WTC11 (cell line): Measurements from ENCODE around the gene LHPP. TPM values are rescaled to one million over a fixed set of nuclear protein-coding genes. Genes with fewer than 3 reads are reported as not detected.

Experiments
- ATAC-seq: fragments of 200-7000 bp; cut with Tn5 transposase; 2 replicates; pipeline ENCODE4 v1.10.0; 2021; ENCODE audit warnings: mild to moderate bottlenecking, moderate library complexity
- CTCF ChIA-PET: fragments of 300-600 bp; sonication (Branson Sonifier 250); formaldehyde crosslinking; loops from one replicate; lab custom pipeline; 2021; ENCODE audit warnings: antibody characterized with exemption; lab: Charles Lee
- POLR2A ChIA-PET: fragments of 350-600 bp; sonication (Branson Sonifier 250); formaldehyde crosslinking; loops from one replicate; lab custom pipeline; 2021; ENCODE audit warnings: antibody characterized with exemption; lab: Charles Lee
- DNase-seq: peaks from one replicate; pipeline ENCODE4 v3.0.0; 2021; ENCODE audit warnings: low spot score
- H3K27ac Mint-ChIP-seq: 2 replicates; pipeline ENCODE4 v1.8.0; 2021; ENCODE audit warnings: mixed read lengths
- H3K27me3 Mint-ChIP-seq: 2 replicates; pipeline ENCODE4 v1.8.0; 2021; ENCODE audit warnings: low read depth, mild to moderate bottlenecking, moderate library complexity, mixed read lengths
- H3K36me3 Mint-ChIP-seq: 2 replicates; pipeline ENCODE4 v1.8.0; 2021; ENCODE audit warnings: mixed read lengths
- H3K4me1 Mint-ChIP-seq: 2 replicates; pipeline ENCODE4 v1.8.0; 2022; ENCODE audit warnings: mixed read lengths
- H3K4me3 Mint-ChIP-seq: 2 replicates; pipeline ENCODE4 v1.8.0; 2021; ENCODE audit warnings: mild to moderate bottlenecking, moderate library complexity, mixed read lengths
- H3K9me3 Mint-ChIP-seq: 2 replicates; pipeline ENCODE4 v1.8.0; 2021; ENCODE audit warnings: mixed read lengths
- FOXJ3 ChIP-seq: sonication (generic); formaldehyde crosslinking; IDR thresholded peaks from 2 replicates; pipeline ENCODE4 v1.9.0; 2021; ENCODE audit warnings: missing genetic modification reagents, mild to moderate bottlenecking, borderline replicate concordance
- HMGA2 ChIP-seq: fragments of 250-450 bp; sonication (Bioruptor Pico); IDR thresholded peaks from 2 replicates; pipeline ENCODE4 v1.4.0; 2021; ENCODE audit warnings: mild to moderate bottlenecking, moderate library complexity
- MXD4 ChIP-seq: fragments of 250-450 bp; sonication (Bioruptor Pico); IDR thresholded peaks from 2 replicates; pipeline ENCODE4 v1.8.0; 2021; ENCODE audit warnings: mild to moderate bottlenecking, moderate library complexity, borderline replicate concordance
- NFE2L1 ChIP-seq: sonication (generic); formaldehyde crosslinking; IDR thresholded peaks from 2 replicates; pipeline ENCODE4 v1.8.1; 2023; ENCODE audit warnings: missing genetic modification reagents
- NFYB ChIP-seq: sonication (generic); formaldehyde crosslinking; conservative IDR thresholded peaks from 2 replicates; pipeline ENCODE4 v1.8.0; 2022; ENCODE audit warnings: low read depth, missing genetic modification reagents
- NR3C1 ChIP-seq: sonication (generic); formaldehyde crosslinking; conservative IDR thresholded peaks from 2 replicates; pipeline ENCODE4 v1.8.1; 2023; ENCODE audit warnings: low read depth, mild to moderate bottlenecking, missing genetic modification reagents
- SP1 ChIP-seq: sonication (generic); formaldehyde crosslinking; conservative IDR thresholded peaks from 2 replicates; pipeline ENCODE4 v1.8.1; 2022; ENCODE audit warnings: missing genetic modification reagents
- TCF7 ChIP-seq: sonication (generic); formaldehyde crosslinking; IDR thresholded peaks from 2 replicates; pipeline ENCODE4 v1.8.0; 2022; ENCODE audit warnings: mild to moderate bottlenecking, low read depth, missing genetic modification reagents, moderate library complexity
- TEAD4 ChIP-seq: sonication (generic); formaldehyde crosslinking; IDR thresholded peaks from 2 replicates; pipeline ENCODE4 v1.8.0; 2022; ENCODE audit warnings: mild to moderate bottlenecking, missing genetic modification reagents
- ZNF219 ChIP-seq: sonication (generic); formaldehyde crosslinking; IDR thresholded peaks from 2 replicates; pipeline ENCODE4 v1.8.0; 2023; ENCODE audit warnings: missing genetic modification reagents, mild to moderate bottlenecking, borderline replicate concordance
- total RNA-seq: library from RNA; stranded (reverse); gene quantifications from 3 replicates; pipeline ENCODE4 v1.2.3, GENCODE V29; 2021
- TF ChIP-seq, protein P1 (sequence below): sonication (generic); formaldehyde crosslinking; IDR thresholded peaks from 2 replicates; pipeline ENCODE4 v1.8.0; 2023; ENCODE audit warnings: missing genetic modification reagents, mild to moderate bottlenecking, borderline replicate concordance
- TF ChIP-seq, protein P2 (sequence below): sonication (generic); formaldehyde crosslinking; IDR thresholded peaks from 2 replicates; pipeline ENCODE4 v1.8.1; 2022; ENCODE audit warnings: missing genetic modification reagents, borderline replicate concordance
- TF ChIP-seq, protein P3 (sequence below): fragments of 200-600 bp; IDR thresholded peaks from 2 replicates; pipeline ENCODE4 v1.8.0; 2022; ENCODE audit warnings: antibody characterized with exemption
- TF ChIP-seq, protein P4 (sequence below): sonication (generic); formaldehyde crosslinking; IDR thresholded peaks from 2 replicates; pipeline ENCODE4 v1.8.1; 2023; ENCODE audit warnings: mild to moderate bottlenecking, missing genetic modification reagents
- TF ChIP-seq, protein P5 (sequence below): sonication (generic); formaldehyde crosslinking; IDR thresholded peaks from 2 replicates; pipeline ENCODE4 v1.8.0; 2023; ENCODE audit warnings: missing genetic modification reagents
- TF ChIP-seq, protein P6 (sequence below): sonication (generic); formaldehyde crosslinking; IDR thresholded peaks from 2 replicates; pipeline ENCODE4 v1.8.0; 2022; ENCODE audit warnings: mild to moderate bottlenecking, missing genetic modification reagents
- TF ChIP-seq, protein P7 (sequence below): sonication (generic); formaldehyde crosslinking; IDR thresholded peaks from 2 replicates; pipeline ENCODE4 v1.8.1; 2023; ENCODE audit warnings: mild to moderate bottlenecking, missing genetic modification reagents, borderline replicate concordance
- TF ChIP-seq, protein P8 (sequence below): sonication (generic); formaldehyde crosslinking; IDR thresholded peaks from 2 replicates; pipeline ENCODE4 v1.8.1; 2022; ENCODE audit warnings: low read depth, mild to moderate bottlenecking, moderate library complexity, missing genetic modification reagents, borderline replicate concordance

Gene LHPP
- total RNA-seq, 1 experiment from 2014 or later = 33.2 TPM

DNA sequence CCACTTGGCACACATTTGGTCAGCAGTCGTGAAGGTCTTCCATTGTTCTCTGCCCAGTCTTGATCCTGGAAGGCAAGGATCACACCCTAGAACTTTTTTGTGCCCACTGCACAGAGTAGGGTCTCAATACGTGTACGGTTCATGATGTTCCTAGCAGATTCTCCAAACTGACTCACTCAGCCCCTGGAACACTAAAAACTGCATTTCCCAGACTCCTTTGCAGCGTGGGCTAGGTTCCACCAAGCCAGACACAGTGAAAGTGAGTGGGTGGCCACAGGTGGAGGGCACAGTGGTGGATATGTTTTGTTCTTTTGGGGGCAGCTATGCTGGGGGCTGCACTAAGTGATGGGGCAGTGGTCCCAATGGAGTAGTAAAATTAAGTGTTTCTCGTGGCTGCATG lies 1.5 kb upstream of the LHPP start:
- Mint-ChIP-seq H3K27ac (no peak overlapping the region), H3K4me1 (peaks cover 56% of the 10 kb centered on the region), H3K27me3 (peaks cover 12% of the 10 kb centered on the region), H3K36me3 (0 out of 2 replicates have a peak, but pooled peaks cover 2% of the 10 kb centered on the region), H3K4me3 (no peak overlapping the region), H3K9me3 (no peaks in the 10 kb centered on the region)
- ChIA-PET POLR2A (no interaction called here), CTCF (interaction anchor here (1.5 to 3.0 kb wide), 2 partner anchors 12 to 105 kb away, joined by 3 to 32 read pairs; partner anchors contain the start of gene NKX1-2)
- DNase-seq = no peak
- TF ChIP-seq, protein P1, sequence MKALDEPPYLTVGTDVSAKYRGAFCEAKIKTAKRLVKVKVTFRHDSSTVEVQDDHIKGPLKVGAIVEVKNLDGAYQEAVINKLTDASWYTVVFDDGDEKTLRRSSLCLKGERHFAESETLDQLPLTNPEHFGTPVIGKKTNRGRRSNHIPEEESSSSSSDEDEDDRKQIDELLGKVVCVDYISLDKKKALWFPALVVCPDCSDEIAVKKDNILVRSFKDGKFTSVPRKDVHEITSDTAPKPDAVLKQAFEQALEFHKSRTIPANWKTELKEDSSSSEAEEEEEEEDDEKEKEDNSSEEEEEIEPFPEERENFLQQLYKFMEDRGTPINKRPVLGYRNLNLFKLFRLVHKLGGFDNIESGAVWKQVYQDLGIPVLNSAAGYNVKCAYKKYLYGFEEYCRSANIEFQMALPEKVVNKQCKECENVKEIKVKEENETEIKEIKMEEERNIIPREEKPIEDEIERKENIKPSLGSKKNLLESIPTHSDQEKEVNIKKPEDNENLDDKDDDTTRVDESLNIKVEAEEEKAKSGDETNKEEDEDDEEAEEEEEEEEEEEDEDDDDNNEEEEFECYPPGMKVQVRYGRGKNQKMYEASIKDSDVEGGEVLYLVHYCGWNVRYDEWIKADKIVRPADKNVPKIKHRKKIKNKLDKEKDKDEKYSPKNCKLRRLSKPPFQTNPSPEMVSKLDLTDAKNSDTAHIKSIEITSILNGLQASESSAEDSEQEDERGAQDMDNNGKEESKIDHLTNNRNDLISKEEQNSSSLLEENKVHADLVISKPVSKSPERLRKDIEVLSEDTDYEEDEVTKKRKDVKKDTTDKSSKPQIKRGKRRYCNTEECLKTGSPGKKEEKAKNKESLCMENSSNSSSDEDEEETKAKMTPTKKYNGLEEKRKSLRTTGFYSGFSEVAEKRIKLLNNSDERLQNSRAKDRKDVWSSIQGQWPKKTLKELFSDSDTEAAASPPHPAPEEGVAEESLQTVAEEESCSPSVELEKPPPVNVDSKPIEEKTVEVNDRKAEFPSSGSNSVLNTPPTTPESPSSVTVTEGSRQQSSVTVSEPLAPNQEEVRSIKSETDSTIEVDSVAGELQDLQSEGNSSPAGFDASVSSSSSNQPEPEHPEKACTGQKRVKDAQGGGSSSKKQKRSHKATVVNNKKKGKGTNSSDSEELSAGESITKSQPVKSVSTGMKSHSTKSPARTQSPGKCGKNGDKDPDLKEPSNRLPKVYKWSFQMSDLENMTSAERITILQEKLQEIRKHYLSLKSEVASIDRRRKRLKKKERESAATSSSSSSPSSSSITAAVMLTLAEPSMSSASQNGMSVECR (CRISPR knock-in tag) = no peak
- TF ChIP-seq, protein P2, sequence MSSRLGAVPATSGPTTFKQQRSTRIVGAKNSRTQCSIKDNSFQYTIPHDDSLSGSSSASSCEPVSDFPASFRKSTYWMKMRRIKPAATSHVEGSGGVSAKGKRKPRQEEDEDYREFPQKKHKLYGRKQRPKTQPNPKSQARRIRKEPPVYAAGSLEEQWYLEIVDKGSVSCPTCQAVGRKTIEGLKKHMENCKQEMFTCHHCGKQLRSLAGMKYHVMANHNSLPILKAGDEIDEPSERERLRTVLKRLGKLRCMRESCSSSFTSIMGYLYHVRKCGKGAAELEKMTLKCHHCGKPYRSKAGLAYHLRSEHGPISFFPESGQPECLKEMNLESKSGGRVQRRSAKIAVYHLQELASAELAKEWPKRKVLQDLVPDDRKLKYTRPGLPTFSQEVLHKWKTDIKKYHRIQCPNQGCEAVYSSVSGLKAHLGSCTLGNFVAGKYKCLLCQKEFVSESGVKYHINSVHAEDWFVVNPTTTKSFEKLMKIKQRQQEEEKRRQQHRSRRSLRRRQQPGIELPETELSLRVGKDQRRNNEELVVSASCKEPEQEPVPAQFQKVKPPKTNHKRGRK (CRISPR knock-in tag) = no peak
- TF ChIP-seq, protein P3, sequence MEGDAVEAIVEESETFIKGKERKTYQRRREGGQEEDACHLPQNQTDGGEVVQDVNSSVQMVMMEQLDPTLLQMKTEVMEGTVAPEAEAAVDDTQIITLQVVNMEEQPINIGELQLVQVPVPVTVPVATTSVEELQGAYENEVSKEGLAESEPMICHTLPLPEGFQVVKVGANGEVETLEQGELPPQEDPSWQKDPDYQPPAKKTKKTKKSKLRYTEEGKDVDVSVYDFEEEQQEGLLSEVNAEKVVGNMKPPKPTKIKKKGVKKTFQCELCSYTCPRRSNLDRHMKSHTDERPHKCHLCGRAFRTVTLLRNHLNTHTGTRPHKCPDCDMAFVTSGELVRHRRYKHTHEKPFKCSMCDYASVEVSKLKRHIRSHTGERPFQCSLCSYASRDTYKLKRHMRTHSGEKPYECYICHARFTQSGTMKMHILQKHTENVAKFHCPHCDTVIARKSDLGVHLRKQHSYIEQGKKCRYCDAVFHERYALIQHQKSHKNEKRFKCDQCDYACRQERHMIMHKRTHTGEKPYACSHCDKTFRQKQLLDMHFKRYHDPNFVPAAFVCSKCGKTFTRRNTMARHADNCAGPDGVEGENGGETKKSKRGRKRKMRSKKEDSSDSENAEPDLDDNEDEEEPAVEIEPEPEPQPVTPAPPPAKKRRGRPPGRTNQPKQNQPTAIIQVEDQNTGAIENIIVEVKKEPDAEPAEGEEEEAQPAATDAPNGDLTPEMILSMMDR = no peak
- TF ChIP-seq NFE2L1 (CRISPR knock-in tag) (no peak), ZNF219 (CRISPR knock-in tag) (no peak), HMGA2 (CRISPR knock-in tag) (no peak), SP1 (CRISPR knock-in tag) (no peak), MXD4 (CRISPR knock-in tag) (no peak), FOXJ3 (CRISPR knock-in tag) (no peak), NR3C1 (no peak), TEAD4 (CRISPR knock-in tag) (no peak), TCF7 (CRISPR knock-in tag) (no peak), NFYB (no peak)
- TF ChIP-seq, protein P4, sequence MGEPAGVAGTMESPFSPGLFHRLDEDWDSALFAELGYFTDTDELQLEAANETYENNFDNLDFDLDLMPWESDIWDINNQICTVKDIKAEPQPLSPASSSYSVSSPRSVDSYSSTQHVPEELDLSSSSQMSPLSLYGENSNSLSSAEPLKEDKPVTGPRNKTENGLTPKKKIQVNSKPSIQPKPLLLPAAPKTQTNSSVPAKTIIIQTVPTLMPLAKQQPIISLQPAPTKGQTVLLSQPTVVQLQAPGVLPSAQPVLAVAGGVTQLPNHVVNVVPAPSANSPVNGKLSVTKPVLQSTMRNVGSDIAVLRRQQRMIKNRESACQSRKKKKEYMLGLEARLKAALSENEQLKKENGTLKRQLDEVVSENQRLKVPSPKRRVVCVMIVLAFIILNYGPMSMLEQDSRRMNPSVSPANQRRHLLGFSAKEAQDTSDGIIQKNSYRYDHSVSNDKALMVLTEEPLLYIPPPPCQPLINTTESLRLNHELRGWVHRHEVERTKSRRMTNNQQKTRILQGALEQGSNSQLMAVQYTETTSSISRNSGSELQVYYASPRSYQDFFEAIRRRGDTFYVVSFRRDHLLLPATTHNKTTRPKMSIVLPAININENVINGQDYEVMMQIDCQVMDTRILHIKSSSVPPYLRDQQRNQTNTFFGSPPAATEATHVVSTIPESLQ (CRISPR knock-in tag) = no peak
- TF ChIP-seq, protein P5, sequence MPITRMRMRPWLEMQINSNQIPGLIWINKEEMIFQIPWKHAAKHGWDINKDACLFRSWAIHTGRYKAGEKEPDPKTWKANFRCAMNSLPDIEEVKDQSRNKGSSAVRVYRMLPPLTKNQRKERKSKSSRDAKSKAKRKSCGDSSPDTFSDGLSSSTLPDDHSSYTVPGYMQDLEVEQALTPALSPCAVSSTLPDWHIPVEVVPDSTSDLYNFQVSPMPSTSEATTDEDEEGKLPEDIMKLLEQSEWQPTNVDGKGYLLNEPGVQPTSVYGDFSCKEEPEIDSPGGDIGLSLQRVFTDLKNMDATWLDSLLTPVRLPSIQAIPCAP (CRISPR knock-in tag) = no peak
- TF ChIP-seq, protein P6, sequence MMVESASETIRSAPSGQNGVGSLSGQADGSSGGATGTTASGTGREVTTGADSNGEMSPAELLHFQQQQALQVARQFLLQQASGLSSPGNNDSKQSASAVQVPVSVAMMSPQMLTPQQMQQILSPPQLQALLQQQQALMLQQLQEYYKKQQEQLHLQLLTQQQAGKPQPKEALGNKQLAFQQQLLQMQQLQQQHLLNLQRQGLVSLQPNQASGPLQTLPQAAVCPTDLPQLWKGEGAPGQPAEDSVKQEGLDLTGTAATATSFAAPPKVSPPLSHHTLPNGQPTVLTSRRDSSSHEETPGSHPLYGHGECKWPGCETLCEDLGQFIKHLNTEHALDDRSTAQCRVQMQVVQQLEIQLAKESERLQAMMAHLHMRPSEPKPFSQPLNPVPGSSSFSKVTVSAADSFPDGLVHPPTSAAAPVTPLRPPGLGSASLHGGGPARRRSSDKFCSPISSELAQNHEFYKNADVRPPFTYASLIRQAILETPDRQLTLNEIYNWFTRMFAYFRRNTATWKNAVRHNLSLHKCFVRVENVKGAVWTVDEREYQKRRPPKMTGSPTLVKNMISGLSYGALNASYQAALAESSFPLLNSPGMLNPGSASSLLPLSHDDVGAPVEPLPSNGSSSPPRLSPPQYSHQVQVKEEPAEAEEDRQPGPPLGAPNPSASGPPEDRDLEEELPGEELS (CRISPR knock-in tag) = no peak
- TF ChIP-seq, protein P7, sequence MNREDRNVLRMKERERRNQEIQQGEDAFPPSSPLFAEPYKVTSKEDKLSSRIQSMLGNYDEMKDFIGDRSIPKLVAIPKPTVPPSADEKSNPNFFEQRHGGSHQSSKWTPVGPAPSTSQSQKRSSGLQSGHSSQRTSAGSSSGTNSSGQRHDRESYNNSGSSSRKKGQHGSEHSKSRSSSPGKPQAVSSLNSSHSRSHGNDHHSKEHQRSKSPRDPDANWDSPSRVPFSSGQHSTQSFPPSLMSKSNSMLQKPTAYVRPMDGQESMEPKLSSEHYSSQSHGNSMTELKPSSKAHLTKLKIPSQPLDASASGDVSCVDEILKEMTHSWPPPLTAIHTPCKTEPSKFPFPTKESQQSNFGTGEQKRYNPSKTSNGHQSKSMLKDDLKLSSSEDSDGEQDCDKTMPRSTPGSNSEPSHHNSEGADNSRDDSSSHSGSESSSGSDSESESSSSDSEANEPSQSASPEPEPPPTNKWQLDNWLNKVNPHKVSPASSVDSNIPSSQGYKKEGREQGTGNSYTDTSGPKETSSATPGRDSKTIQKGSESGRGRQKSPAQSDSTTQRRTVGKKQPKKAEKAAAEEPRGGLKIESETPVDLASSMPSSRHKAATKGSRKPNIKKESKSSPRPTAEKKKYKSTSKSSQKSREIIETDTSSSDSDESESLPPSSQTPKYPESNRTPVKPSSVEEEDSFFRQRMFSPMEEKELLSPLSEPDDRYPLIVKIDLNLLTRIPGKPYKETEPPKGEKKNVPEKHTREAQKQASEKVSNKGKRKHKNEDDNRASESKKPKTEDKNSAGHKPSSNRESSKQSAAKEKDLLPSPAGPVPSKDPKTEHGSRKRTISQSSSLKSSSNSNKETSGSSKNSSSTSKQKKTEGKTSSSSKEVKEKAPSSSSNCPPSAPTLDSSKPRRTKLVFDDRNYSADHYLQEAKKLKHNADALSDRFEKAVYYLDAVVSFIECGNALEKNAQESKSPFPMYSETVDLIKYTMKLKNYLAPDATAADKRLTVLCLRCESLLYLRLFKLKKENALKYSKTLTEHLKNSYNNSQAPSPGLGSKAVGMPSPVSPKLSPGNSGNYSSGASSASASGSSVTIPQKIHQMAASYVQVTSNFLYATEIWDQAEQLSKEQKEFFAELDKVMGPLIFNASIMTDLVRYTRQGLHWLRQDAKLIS = no peak
- TF ChIP-seq, protein P8, sequence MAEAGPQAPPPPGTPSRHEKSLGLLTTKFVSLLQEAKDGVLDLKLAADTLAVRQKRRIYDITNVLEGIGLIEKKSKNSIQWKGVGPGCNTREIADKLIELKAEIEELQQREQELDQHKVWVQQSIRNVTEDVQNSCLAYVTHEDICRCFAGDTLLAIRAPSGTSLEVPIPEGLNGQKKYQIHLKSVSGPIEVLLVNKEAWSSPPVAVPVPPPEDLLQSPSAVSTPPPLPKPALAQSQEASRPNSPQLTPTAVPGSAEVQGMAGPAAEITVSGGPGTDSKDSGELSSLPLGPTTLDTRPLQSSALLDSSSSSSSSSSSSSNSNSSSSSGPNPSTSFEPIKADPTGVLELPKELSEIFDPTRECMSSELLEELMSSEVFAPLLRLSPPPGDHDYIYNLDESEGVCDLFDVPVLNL (CRISPR knock-in tag) = no peak
- ATAC-seq = no peak
